CD4-positive, CD25-positive, alpha-beta regulatory T cell (primary cell): Measurements from ENCODE around the gene SDF2. TPM values are rescaled to one million over a fixed set of nuclear protein-coding genes. Genes with fewer than 3 reads are reported as not detected.

ENCODE experiments used
- polyA plus RNA-seq, 4 donors: library from polyadenylated mRNA; unstranded; fragments of 300-500 nt; fragmentation: Illumina TruSeq; gene quantifications; one replicate each; pipeline ENCODE4 v1.2.3, GENCODE V29; 2021
- total RNA-seq: library from RNA; stranded (reverse); gene quantifications from one replicate; pipeline ENCODE4 v1.2.3, GENCODE V29; 2022

SDF2 gene
- total and polyA plus RNA-seq, 5 donors from 2014 or later = 41.9 to 121 (median 107) TPM

Other genes starting within 250 kb of the SDF2 start
- gene SLC13A2, start 188.3 kb downstream of the SDF2 start, total RNA-seq = not detected
- gene SLC13A2, start 188.3 kb downstream of the SDF2 start, polyA plus RNA-seq = not detected
- gene FOXN1, start 155.6 kb downstream of the SDF2 start, total RNA-seq = not detected
- not detected for gene FOXN1, start 155.6 kb downstream of the SDF2 start, polyA plus RNA-seq
- 66.9 TPM for gene UNC119, start 109.3 kb downstream of the SDF2 start, total RNA-seq
- 10 to 100 TPM; 29.5 to 35.0 (median 31.2) TPM for gene UNC119, start 109.3 kb downstream of the SDF2 start, polyA plus RNA-seq
- 59.7 TPM for gene PIGS, start 90.4 kb downstream of the SDF2 start, total RNA-seq
- gene PIGS, start 90.4 kb downstream of the SDF2 start, polyA plus RNA-seq = 10 to 100 TPM; 53.3 to 82.6 (median 67.1) TPM
- gene ALDOC, start 85.0 kb downstream of the SDF2 start, total RNA-seq = 33.0 TPM
- gene ALDOC, start 85.0 kb downstream of the SDF2 start, polyA plus RNA-seq = 100 to 1,000 TPM in 1 of 4 donors, 10 to 100 TPM in 3; 68.2 to 109 (median 92.4) TPM
- gene SPAG5, start 62.9 kb downstream of the SDF2 start, total RNA-seq = 37.7 TPM
- gene SPAG5, start 62.9 kb downstream of the SDF2 start, polyA plus RNA-seq = 1 to 10 TPM in 3 of 4 donors, under 1 TPM in 1; 0.84 to 2.2 (median 1.8) TPM
- gene RSKR, start 47.7 kb downstream of the SDF2 start, total RNA-seq = 15.2 TPM
- under 1 TPM in 3 of 4 donors, not detected in 1; 0.08 to 0.78 (median 0.10) TPM for gene RSKR, start 47.7 kb downstream of the SDF2 start, polyA plus RNA-seq
- 149 TPM for gene BLTP2, start 16.7 kb downstream of the SDF2 start, total RNA-seq
- gene BLTP2, start 16.7 kb downstream of the SDF2 start, polyA plus RNA-seq = 10 to 100 TPM; 30.7 to 42.3 (median 33.1) TPM
- gene SUPT6H, start 299 bp upstream of the SDF2 start, total RNA-seq = 167 TPM
- gene SUPT6H, start 299 bp upstream of the SDF2 start, polyA plus RNA-seq = 1 to 10 TPM; 8.3 to 9.2 (median 8.9) TPM
- 5.3 TPM for gene PROCA1, start 50.0 kb upstream of the SDF2 start, total RNA-seq
- under 1 TPM in 3 of 4 donors, not detected in 1; 0.37 to 0.67 (median 0.63) TPM for gene PROCA1, start 50.0 kb upstream of the SDF2 start, polyA plus RNA-seq
- gene RAB34, start 56.0 kb upstream of the SDF2 start, total RNA-seq = 4.0 TPM
- 10 to 100 TPM in 1 of 4 donors, 1 to 10 TPM in 3; 6.6 to 11.5 (median 6.9) TPM for gene RAB34, start 56.0 kb upstream of the SDF2 start, polyA plus RNA-seq
- gene RPL23A, start 58.1 kb upstream of the SDF2 start, total RNA-seq = 2,050 TPM
- 1,000 to 10,000 TPM; 4,206 to 5,707 (median 4,669) TPM for gene RPL23A, start 58.1 kb upstream of the SDF2 start, polyA plus RNA-seq
- gene TLCD1, start 64.3 kb upstream of the SDF2 start, total RNA-seq = 1.3 TPM
- gene TLCD1, start 64.3 kb upstream of the SDF2 start, polyA plus RNA-seq = not detected
- 7.5 TPM for gene NEK8, start 66.9 kb upstream of the SDF2 start, total RNA-seq
- 1 to 10 TPM; 1.8 to 2.6 (median 2.0) TPM for gene NEK8, start 66.9 kb upstream of the SDF2 start, polyA plus RNA-seq
- gene TRAF4, start 82.1 kb upstream of the SDF2 start, total RNA-seq = 320 TPM
- 1 to 10 TPM; 1.1 to 2.9 (median 1.7) TPM for gene TRAF4, start 82.1 kb upstream of the SDF2 start, polyA plus RNA-seq
- 23.4 TPM for gene FAM222B, start 180.9 kb upstream of the SDF2 start, total RNA-seq
- gene FAM222B, start 180.9 kb upstream of the SDF2 start, polyA plus RNA-seq = 10 to 100 TPM in 2 of 4 donors, 1 to 10 TPM in 2; 4.4 to 13.5 (median 11.1) TPM
- 22.1 TPM for gene ERAL1, start 193.1 kb upstream of the SDF2 start, total RNA-seq
- 10 to 100 TPM; 37.7 to 44.9 (median 42.7) TPM for gene ERAL1, start 193.1 kb upstream of the SDF2 start, polyA plus RNA-seq
- 167 TPM for gene FLOT2, start 235.8 kb upstream of the SDF2 start, total RNA-seq
- 100 to 1,000 TPM; 268 to 345 (median 303) TPM for gene FLOT2, start 235.8 kb upstream of the SDF2 start, polyA plus RNA-seq
- 21.1 TPM for gene DHRS13, start 241.2 kb upstream of the SDF2 start, total RNA-seq
- 10 to 100 TPM; 15.0 to 21.1 (median 17.7) TPM for gene DHRS13, start 241.2 kb upstream of the SDF2 start, polyA plus RNA-seq